ENCODE results near the gene F8. TPM values are rescaled to one million over a fixed set of nuclear protein-coding genes. Genes with fewer than 3 reads are reported as not detected.

Gene F8
- total RNA-seq, 2 donors from 2014 or later, result 13.2 to 39.1 TPM

DNA sequence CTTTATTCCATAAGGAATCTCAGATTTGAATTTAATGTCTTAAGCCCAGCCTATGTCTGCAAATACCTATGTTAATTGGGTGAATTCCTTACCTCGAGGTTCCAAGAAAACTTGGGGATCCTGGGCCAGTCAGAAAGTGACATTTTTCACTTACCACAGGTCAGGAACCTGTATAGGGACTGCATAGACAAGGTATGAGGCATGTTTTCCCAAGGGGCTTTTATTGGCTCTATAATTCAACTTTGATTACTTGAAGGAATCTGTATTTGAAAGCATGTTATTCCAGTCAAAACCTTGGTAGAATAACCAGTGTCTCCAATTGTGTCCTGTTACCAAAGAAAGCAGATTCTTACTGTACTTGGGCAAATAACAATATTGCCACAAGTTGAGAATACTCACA lies 208.7 kb downstream of the F8 start:
- H3K4me1 ChIP-seq (replicated peaks), result no peaks in the 10 kb centered on the region
- H3K27me3 ChIP-seq (replicated peaks; ENCODE audit: insufficient read depth), result no peaks in the 10 kb centered on the region
- no peak overlapping the region for H3K4me3 ChIP-seq
- TF ChIP-seq POLR2A (IDR thresholded peaks at IDR 0.05) (no peak), POLR2AphosphoS5 (IDR thresholded peaks at IDR 0.05) (no peak)
- TF ChIP-seq, protein P1, sequence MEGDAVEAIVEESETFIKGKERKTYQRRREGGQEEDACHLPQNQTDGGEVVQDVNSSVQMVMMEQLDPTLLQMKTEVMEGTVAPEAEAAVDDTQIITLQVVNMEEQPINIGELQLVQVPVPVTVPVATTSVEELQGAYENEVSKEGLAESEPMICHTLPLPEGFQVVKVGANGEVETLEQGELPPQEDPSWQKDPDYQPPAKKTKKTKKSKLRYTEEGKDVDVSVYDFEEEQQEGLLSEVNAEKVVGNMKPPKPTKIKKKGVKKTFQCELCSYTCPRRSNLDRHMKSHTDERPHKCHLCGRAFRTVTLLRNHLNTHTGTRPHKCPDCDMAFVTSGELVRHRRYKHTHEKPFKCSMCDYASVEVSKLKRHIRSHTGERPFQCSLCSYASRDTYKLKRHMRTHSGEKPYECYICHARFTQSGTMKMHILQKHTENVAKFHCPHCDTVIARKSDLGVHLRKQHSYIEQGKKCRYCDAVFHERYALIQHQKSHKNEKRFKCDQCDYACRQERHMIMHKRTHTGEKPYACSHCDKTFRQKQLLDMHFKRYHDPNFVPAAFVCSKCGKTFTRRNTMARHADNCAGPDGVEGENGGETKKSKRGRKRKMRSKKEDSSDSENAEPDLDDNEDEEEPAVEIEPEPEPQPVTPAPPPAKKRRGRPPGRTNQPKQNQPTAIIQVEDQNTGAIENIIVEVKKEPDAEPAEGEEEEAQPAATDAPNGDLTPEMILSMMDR (IDR thresholded peaks at IDR 0.05), result no peak
- H3K36me3 ChIP-seq, result no peaks in the 10 kb centered on the region
- no peak for DNase-seq (ENCODE audit: low spot score)
- no peaks in the 10 kb centered on the region for H3K9me3 ChIP-seq
- intact Hi-C loops (cut with DNase I), result no loop called here
- no peak overlapping the region for H3K27ac ChIP-seq
- WGBS, result 7% methylated on average over 1 of the region's 1 CpG

DNA sequence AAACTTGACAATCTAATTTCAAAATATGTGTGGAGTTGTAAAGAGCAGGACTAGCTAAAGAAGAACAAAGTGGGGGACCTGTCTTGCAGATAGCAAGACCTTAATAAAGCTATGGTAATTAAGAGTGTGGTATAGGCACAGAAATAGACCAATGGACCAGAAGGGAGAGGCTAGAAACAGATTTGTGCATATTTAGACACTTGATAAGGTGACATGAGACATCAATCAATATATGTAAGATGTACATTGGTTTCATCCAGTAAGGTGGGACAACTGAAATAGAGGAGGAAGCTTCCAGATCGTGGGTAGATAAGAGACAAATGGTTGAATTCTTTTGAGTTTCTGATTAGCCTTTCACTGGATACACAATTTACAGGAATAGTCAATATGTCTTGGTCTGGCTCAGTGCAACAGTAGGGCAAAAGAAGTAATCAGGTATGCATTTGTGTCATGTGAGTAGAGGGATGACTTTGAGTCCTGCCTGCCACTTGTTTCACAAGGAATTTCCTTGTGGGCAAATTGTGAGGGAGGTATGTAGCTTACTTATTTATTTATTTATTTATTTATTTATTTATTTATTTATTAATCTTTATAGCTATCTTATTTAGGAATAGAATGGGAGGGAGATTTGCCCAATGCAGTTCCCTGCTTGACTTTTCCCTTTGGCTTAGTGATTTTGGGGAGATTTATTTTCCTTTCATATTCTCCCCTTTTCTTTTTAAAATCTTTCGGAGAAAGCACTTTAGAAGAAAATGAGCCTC lies 210.0 kb downstream of the F8 start:
- Histone ChIP-seq H3K27me3 (replicated peaks; ENCODE audit: insufficient read depth) (no peaks in the 10 kb centered on the region), H3K27ac (no peak overlapping the region), H3K4me3 (no peak overlapping the region), H3K9me3 (no peaks in the 10 kb centered on the region), H3K4me1 (replicated peaks) (no peaks in the 10 kb centered on the region), H3K36me3 (no peaks in the 10 kb centered on the region)
- no peak for TF ChIP-seq POLR2A (IDR thresholded peaks at IDR 0.05)
- TF ChIP-seq, protein P1 (IDR thresholded peaks at IDR 0.05), result no peak
- no peak for TF ChIP-seq POLR2AphosphoS5 (IDR thresholded peaks at IDR 0.05)
- DNase-seq (ENCODE audit: low spot score), result no peak
- intact Hi-C loops (cut with DNase I), result no loop called here
- 97% methylated on average over 2 of the region's 2 CpGs for WGBS

DNA sequence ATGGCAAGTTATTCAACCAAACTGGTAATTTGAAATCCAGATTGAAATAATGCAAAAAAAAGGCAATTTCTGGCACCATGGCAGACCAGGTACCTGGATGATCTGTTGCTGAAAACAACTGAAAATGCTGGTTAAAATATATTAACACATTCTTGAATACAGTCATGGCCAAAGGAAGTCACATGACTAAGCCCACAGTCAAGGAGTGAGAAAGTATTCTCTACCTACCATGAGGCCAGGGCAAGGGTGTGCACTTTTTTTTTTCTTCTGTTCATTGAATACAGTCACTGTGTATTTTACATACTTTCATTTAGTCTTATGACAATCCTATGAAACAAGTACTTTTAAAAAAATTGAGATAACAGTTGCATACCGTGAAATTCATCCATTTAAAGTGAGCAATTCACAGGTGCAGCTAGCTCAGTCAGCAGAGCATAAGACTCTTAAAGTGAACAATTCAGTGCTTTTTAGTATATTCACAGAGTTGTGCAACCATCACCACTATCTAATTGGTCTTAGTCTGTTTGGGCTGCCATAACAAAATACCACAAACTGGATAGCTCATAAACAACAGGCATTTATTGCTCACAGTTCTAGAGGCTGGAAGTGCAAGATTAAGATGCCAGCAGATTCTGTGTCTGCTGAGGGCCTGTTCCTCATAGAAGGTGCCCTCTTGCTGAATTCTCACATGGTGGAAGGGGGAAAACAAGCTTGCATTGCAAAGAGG lies 212.4 kb downstream of the F8 start:
- Histone ChIP-seq H3K36me3 (no peaks in the 10 kb centered on the region), H3K27ac (no peak overlapping the region), H3K27me3 (replicated peaks; ENCODE audit: insufficient read depth) (no peaks in the 10 kb centered on the region), H3K4me1 (replicated peaks) (no peaks in the 10 kb centered on the region), H3K4me3 (no peak overlapping the region), H3K9me3 (no peaks in the 10 kb centered on the region)
- TF ChIP-seq POLR2A (IDR thresholded peaks at IDR 0.05), result no peak
- TF ChIP-seq, protein P1 (IDR thresholded peaks at IDR 0.05), result no peak
- no peak for TF ChIP-seq POLR2AphosphoS5 (IDR thresholded peaks at IDR 0.05)
- 59% methylated on average over 1 of the region's 1 CpG for WGBS
- DNase-seq (ENCODE audit: low spot score), result no peak
- intact Hi-C loops (cut with DNase I), result no loop called here

DNA sequence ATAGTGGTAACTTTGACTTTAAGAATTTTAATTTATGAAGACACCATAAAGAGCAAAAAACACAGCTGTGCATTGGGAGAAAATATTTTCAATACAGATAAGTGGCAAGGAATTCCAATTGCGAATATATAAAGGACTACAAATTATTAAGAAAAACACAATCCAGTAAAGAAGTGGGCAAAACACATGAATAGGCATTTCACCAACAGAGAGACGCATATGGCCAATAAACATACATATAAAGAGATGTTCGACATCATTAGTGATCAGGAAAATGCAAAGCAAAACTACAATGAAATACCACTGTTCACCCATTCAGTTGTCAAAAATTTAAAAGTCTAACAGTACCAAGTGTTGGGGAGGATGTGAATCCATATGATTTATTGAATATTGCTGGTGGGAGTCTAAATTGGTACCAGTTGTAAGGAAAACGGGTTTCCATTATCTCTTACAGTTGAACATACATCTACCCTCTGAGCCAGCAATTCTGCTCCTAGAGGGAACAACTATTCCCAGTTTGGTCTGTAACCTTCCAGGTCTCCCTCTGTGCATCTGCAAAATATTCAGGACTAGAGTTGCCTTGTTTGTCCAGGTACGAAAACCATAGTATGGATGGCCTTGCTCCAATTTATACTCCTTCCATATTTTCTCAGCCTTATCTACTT lies 215.6 kb downstream of the F8 start:
- no peak overlapping the region for H3K27ac ChIP-seq
- no peak for DNase-seq (ENCODE audit: low spot score)
- intact Hi-C loops (cut with DNase I), result no loop called here
- WGBS, result 93% methylated on average over 5 of the region's 5 CpGs
- no peaks in the 10 kb centered on the region for H3K9me3 ChIP-seq
- TF ChIP-seq, protein P1 (IDR thresholded peaks at IDR 0.05), result no peak
- TF ChIP-seq POLR2A (IDR thresholded peaks at IDR 0.05) (no peak), POLR2AphosphoS5 (IDR thresholded peaks at IDR 0.05) (no peak)
- no peak overlapping the region for H3K4me3 ChIP-seq
- no peaks in the 10 kb centered on the region for H3K27me3 ChIP-seq (replicated peaks; ENCODE audit: insufficient read depth)
- no peaks in the 10 kb centered on the region for H3K36me3 ChIP-seq
- H3K4me1 ChIP-seq (replicated peaks), result no peaks in the 10 kb centered on the region
